C4-2B (cell line): ENCODE measurements around the gene ARMC8.

ENCODE experiments used
- CTCF ChIP-seq: fragments of 450-650 bp; conservative IDR thresholded peaks from 2 replicates; pipeline ENCODE4 v1.5.1; 2017; ENCODE audit warnings: mild to moderate bottlenecking
- ZFX ChIP-seq: fragments of 450-650 bp; IDR thresholded peaks from 2 replicates; pipeline ENCODE4 v1.6.1; 2017

DNA sequence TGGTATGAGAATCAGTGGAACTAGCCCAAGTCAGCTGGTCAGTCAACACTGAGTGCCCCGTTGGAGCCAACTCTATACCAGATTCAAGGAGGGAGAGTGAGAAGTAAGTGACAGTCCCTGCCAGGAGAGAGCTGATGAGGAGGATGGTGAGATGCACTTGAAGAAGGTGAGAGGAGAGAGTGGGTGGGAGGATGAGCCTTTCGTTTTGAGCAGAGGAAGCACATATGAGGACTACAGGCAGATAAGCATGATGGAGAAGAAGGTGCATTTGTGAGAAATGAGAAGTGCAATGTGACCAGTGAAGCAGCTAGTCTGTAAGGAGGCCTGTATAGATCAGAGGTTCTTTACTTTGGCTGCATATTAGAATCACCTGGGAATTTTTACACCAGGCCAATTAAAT lies 102.2 kb downstream of the ARMC8 start:
- TF ChIP-seq CTCF (no peak), ZFX (no peak)
